ENCODE results near the gene SRRM5. TPM values are rescaled to one million over a fixed set of nuclear protein-coding genes. Genes with fewer than 3 reads are reported as not detected.

Gene SRRM5
- total and polyA plus RNA-seq, 2 of the 13 experiments (the other 11 are each of a cell fraction or from before 2014, with no cell fraction given), result 0.11 to 0.16 TPM

DNA sequence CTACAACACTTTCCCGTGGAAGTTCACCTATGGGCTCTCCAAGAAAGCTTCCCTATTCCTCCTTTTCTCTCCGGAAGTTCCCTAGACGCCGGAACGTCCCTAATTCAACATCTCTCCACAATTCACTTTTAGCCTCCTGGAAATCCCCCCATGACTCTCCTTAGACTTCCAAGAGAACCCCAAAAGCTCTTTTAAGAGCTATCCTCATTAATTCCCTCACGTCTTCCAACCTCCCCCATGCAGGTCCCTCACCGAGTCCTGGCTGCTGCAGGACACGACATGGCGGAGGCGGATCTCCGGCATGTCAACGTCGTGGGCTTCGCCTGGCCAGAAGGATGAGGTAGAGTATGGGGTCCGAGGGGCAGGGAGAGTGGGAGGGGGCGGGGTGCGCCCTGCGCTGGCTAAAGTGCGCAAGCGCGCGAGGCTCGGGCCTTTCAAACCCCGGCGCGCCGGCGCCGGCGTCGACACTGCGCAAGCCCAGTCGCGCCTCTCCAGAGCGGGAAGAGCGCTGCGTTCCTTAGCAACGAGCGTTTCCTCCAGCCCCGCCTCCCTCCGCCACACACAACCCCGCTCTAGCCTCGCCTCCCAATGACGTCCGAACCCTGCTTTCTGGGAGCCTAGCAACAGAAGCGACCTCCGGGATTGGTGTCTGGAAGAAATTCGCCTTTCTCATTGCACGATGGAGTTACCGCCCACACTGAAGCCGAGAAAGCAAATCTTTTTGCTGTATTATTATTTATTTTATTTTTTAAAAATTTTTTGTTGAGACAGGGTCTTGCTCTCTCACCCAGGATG lies 36.5 kb upstream of the SRRM5 start, which contains the start of the genes PINLYP and XRCC1 (continued):
- TF ChIP-seq, protein P1, sequence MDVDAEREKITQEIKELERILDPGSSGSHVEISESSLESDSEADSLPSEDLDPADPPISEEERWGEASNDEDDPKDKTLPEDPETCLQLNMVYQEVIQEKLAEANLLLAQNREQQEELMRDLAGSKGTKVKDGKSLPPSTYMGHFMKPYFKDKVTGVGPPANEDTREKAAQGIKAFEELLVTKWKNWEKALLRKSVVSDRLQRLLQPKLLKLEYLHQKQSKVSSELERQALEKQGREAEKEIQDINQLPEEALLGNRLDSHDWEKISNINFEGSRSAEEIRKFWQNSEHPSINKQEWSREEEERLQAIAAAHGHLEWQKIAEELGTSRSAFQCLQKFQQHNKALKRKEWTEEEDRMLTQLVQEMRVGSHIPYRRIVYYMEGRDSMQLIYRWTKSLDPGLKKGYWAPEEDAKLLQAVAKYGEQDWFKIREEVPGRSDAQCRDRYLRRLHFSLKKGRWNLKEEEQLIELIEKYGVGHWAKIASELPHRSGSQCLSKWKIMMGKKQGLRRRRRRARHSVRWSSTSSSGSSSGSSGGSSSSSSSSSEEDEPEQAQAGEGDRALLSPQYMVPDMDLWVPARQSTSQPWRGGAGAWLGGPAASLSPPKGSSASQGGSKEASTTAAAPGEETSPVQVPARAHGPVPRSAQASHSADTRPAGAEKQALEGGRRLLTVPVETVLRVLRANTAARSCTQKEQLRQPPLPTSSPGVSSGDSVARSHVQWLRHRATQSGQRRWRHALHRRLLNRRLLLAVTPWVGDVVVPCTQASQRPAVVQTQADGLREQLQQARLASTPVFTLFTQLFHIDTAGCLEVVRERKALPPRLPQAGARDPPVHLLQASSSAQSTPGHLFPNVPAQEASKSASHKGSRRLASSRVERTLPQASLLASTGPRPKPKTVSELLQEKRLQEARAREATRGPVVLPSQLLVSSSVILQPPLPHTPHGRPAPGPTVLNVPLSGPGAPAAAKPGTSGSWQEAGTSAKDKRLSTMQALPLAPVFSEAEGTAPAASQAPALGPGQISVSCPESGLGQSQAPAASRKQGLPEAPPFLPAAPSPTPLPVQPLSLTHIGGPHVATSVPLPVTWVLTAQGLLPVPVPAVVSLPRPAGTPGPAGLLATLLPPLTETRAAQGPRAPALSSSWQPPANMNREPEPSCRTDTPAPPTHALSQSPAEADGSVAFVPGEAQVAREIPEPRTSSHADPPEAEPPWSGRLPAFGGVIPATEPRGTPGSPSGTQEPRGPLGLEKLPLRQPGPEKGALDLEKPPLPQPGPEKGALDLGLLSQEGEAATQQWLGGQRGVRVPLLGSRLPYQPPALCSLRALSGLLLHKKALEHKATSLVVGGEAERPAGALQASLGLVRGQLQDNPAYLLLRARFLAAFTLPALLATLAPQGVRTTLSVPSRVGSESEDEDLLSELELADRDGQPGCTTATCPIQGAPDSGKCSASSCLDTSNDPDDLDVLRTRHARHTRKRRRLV (CRISPR knock-in tag; IDR thresholded peaks at IDR 0.05), result no peak
- TF ChIP-seq, protein P2, sequence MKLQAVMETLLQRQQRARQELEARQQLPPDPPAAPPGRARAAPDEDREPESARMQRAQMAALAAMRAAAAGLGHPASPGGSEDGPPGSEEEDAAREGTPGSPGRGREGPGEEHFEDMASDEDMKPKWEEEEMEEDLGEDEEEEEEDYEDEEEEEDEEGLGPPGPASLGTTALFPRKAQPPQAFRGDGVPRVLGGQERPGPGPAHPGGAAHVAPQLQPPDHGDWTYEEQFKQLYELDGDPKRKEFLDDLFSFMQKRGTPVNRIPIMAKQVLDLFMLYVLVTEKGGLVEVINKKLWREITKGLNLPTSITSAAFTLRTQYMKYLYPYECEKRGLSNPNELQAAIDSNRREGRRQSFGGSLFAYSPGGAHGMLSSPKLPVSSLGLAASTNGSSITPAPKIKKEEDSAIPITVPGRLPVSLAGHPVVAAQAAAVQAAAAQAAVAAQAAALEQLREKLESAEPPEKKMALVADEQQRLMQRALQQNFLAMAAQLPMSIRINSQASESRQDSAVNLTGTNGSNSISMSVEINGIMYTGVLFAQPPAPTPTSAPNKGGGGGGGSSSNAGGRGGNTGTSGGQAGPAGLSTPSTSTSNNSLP (IDR thresholded peaks at IDR 0.05; ENCODE audit: low read depth, low read length), result no peak
- TF ChIP-seq KDM2A (CRISPR knock-in tag; IDR thresholded peaks at IDR 0.05; ENCODE audit: borderline replicate concordance, low read depth) (peak; percentile 40; the same call in 1 of the 2 replicates), SAP130 (CRISPR knock-in tag; IDR thresholded peaks at IDR 0.05; ENCODE audit: low read depth) (peak; percentile 91), ZNF678 (CRISPR knock-in tag; IDR thresholded peaks at IDR 0.05) (no peak), SPEN (CRISPR knock-in tag; IDR thresholded peaks at IDR 0.05; ENCODE audit: low read depth) (no peak; the same call in 1 of the 2 replicates), ZEB1 (IDR thresholded peaks at IDR 0.05; ENCODE audit: insufficient replicate concordance, low read depth) (no peak), ZNF674 (CRISPR knock-in tag; IDR thresholded peaks at IDR 0.05; ENCODE audit: low read depth) (no peak), MIER2 (CRISPR knock-in tag; IDR thresholded peaks at IDR 0.05) (no peak), NFYC (CRISPR knock-in tag; IDR thresholded peaks at IDR 0.05) (peak; percentile 69), PHF8 (CRISPR knock-in tag; IDR thresholded peaks at IDR 0.05) (peak; percentile 63), ZNF205 (CRISPR knock-in tag; IDR thresholded peaks at IDR 0.05) (no peak), RCOR2 (CRISPR knock-in tag; IDR thresholded peaks at IDR 0.05) (no peak), ZNF614 (CRISPR knock-in tag; IDR thresholded peaks at IDR 0.05; ENCODE audit: borderline replicate concordance) (no peak), ZNF160 (CRISPR knock-in tag; IDR thresholded peaks at IDR 0.05) (no peak)
- TF ChIP-seq, protein P3, sequence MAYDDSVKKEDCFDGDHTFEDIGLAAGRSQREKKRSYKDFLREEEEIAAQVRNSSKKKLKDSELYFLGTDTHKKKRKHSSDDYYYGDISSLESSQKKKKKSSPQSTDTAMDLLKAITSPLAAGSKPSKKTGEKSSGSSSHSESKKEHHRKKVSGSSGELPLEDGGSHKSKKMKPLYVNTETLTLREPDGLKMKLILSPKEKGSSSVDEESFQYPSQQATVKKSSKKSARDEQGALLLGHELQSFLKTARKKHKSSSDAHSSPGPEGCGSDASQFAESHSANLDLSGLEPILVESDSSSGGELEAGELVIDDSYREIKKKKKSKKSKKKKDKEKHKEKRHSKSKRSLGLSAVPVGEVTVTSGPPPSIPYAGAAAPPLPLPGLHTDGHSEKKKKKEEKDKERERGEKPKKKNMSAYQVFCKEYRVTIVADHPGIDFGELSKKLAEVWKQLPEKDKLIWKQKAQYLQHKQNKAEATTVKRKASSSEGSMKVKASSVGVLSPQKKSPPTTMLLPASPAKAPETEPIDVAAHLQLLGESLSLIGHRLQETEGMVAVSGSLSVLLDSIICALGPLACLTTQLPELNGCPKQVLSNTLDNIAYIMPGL (CRISPR knock-in tag; IDR thresholded peaks at IDR 0.05; ENCODE audit: borderline replicate concordance in 1 of 2, low read depth in 1 of 2), result peak in 1 of 2 experiments; percentile 21; a peak in 1 of 4 replicates
- TF ChIP-seq, protein P4, sequence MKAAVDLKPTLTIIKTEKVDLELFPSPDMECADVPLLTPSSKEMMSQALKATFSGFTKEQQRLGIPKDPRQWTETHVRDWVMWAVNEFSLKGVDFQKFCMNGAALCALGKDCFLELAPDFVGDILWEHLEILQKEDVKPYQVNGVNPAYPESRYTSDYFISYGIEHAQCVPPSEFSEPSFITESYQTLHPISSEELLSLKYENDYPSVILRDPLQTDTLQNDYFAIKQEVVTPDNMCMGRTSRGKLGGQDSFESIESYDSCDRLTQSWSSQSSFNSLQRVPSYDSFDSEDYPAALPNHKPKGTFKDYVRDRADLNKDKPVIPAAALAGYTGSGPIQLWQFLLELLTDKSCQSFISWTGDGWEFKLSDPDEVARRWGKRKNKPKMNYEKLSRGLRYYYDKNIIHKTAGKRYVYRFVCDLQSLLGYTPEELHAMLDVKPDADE (CRISPR knock-in tag; IDR thresholded peaks at IDR 0.05), result no peak
- TF ChIP-seq, protein P5, sequence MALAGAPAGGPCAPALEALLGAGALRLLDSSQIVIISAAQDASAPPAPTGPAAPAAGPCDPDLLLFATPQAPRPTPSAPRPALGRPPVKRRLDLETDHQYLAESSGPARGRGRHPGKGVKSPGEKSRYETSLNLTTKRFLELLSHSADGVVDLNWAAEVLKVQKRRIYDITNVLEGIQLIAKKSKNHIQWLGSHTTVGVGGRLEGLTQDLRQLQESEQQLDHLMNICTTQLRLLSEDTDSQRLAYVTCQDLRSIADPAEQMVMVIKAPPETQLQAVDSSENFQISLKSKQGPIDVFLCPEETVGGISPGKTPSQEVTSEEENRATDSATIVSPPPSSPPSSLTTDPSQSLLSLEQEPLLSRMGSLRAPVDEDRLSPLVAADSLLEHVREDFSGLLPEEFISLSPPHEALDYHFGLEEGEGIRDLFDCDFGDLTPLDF (CRISPR knock-in tag; IDR thresholded peaks at IDR 0.05), result peak; percentile 89

All from HepG2 (cell line).